Right cardiac atrium (tissue), 5 donors: ENCODE results near the gene EXOC1. TPM values are rescaled to one million over a fixed set of nuclear protein-coding genes. Genes with fewer than 3 reads are reported as not detected.
A peak's percentile ranks its signal among the peaks of the same experiment; 100 is the strongest.

Experiments used
- ATAC-seq, 2 donors: fragments of 200-7000 bp; cut with Tn5 transposase; one replicate each; pipeline versions ENCODE4 v1.8.0 to v1.9.1; 2020; ENCODE audit warnings: moderate library complexity in 2 of 2, mild to moderate bottlenecking in 1 of 2
- DNase-seq, 3 donors: peaks; one replicate each; pipeline ENCODE4 v3.0.0-alpha.2; 2020
- H3K27ac ChIP-seq: one replicate; pipeline ENCODE4 v1.5.1; 2013; ENCODE audit warnings: mild to moderate bottlenecking, low read length, control low read depth, moderate library complexity
- H3K27me3 ChIP-seq: one replicate; pipeline ENCODE4 v1.6.1; 2013; ENCODE audit not compliant: control insufficient read depth, insufficient read depth
- H3K4me1 ChIP-seq: one replicate; pipeline ENCODE4 v1.6.1; 2013; ENCODE audit warnings: low read length; ENCODE audit not compliant: control insufficient read depth, insufficient read depth
- H3K4me3 ChIP-seq: one replicate; pipeline ENCODE4 v1.5.1; 2013; ENCODE audit warnings: low read length, control low read depth
- H3K9me3 ChIP-seq: one replicate; pipeline ENCODE4 v1.6.1; 2013; ENCODE audit warnings: low read length; ENCODE audit not compliant: control insufficient read depth
- WGBS: extraction: QIAGEN DNeasy Blood & Tissue Kit; methylation state at CpG from one replicate; pipeline ENCODE4 v1.1.7; 2013; 5-methylcytosine and 5-hydroxymethylcytosine counted together
- intact Hi-C, 4 donors: fragments of 100-400 bp; cut with DNase I; formaldehyde crosslinking; loops; one replicate each; pipeline versions ENCODE4 v1.11.0 to v1.14.0; 2022 to 2023
- long read RNA-seq, 4 donors: library from polyadenylated mRNA; unstranded; transcript quantifications; one replicate each; pipeline ENCODE4 v2.0.0, GENCODE V29; 2020 to 2021
- polyA plus RNA-seq: library from polyadenylated mRNA; stranded (reverse); fragments of 200-250 nt; gene quantifications from one replicate; pipeline ENCODE4 v1.2.3, GENCODE V29; 2013
- total RNA-seq, 4 donors: library from RNA; stranded (reverse); fragmentation: NEBNext Ultra II Directional; extraction: Animal tissue kit (Norgen Biotek cat#: 25700); gene quantifications; one replicate each; pipeline ENCODE4 v1.2.1, GENCODE V29; 2021
- donor health status: healthy with polysubstance abuse.
- donor health status: DM: no; HTN: yes; CAD: no.
- donor health status: DM: no; HTN: no; CAD: no.
- donor health status: DM: no; HTN: yes; CAD: no; lungs with severe emphysema.
- donor health status: DM: yes; HTN: yes; CAD: no.

The EXOC1 gene, protein sequence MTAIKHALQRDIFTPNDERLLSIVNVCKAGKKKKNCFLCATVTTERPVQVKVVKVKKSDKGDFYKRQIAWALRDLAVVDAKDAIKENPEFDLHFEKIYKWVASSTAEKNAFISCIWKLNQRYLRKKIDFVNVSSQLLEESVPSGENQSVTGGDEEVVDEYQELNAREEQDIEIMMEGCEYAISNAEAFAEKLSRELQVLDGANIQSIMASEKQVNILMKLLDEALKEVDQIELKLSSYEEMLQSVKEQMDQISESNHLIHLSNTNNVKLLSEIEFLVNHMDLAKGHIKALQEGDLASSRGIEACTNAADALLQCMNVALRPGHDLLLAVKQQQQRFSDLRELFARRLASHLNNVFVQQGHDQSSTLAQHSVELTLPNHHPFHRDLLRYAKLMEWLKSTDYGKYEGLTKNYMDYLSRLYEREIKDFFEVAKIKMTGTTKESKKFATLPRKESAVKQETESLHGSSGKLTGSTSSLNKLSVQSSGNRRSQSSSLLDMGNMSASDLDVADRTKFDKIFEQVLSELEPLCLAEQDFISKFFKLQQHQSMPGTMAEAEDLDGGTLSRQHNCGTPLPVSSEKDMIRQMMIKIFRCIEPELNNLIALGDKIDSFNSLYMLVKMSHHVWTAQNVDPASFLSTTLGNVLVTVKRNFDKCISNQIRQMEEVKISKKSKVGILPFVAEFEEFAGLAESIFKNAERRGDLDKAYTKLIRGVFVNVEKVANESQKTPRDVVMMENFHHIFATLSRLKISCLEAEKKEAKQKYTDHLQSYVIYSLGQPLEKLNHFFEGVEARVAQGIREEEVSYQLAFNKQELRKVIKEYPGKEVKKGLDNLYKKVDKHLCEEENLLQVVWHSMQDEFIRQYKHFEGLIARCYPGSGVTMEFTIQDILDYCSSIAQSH
- total RNA-seq: 10 to 100 TPM; 20.9 to 26.2 (median 22.7) TPM
- polyA plus RNA-seq: 13.6 TPM
- long read RNA-seq, donor 1, transcript EXOC1-202 (18 exons, 3,248 nt): major isoform, 13 of 55 reads
- long read RNA-seq, donor 1, partial matches to known transcripts: 5 of 55 reads
- long read RNA-seq, donor 1, other reads (novel, unspliced or antisense): 36 of 55 reads
- long read RNA-seq, donor 2, partial matches to known transcripts: 1 of 14 reads
- long read RNA-seq, donor 2, other reads (novel, unspliced or antisense): 10 of 14 reads
- long read RNA-seq, donor 3, transcript EXOC1-202 (18 exons, 3,248 nt): major isoform, 6 of 84 reads
- long read RNA-seq, donor 3, partial matches to known transcripts: 42 of 84 reads
- long read RNA-seq, donor 3, other reads (novel, unspliced or antisense): 35 of 84 reads
- long read RNA-seq, donor 4, transcript EXOC1-202 (18 exons, 3,248 nt): major isoform, 6 of 31 reads
- long read RNA-seq, donor 4, partial matches to known transcripts: 3 of 31 reads
- long read RNA-seq, donor 4, other reads (novel, unspliced or antisense): 22 of 31 reads

DNA sequence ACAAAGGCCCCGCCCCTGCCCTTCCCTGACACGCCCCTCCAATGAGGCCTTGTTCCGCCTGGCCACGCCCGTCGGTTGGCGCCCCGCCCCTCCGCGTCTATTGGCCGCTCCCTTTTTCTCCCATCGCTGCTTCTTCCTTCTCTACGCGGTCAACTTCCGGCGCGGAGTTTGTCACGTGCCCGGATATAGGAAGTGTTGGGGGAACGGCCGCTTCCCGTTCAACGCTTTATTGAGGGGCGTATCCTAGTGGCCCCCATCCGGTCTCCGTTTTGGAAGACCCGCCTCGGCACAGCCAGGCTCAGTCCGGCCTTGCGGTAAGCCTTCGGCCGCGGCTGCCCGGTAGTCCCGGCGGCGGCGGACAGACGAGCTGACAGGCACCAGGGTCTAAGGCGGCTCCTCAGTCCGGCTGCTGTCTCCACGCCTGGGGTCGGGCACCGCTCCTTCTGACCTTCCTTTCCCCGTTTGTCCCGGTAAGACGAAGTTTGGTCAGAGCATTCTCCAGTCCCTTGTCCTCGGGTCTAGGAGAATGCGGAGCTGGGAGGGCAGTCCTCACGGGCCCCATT lies at the start of gene EXOC1:
TSS of gene EXOC1 (plus strand) at position 165 of the 563 bp plus-strand sequence. CDS start 4,676 bp downstream, outside the sequence.
- H3K27ac ChIP-seq: peak within 1 kb of the TSS; percentile 76
- no peaks in the 10 kb centered on the region for H3K27me3 ChIP-seq
- ATAC-seq: peak; percentile 99
- intact Hi-C loops: loop anchor here in 1 of 4 donors (5.0 kb wide), 1 partner anchor 506 kb away; the partner anchor contains the start of gene SRD5A3
- peak; percentile 99 to 100 (median 100) for DNase-seq
- under 1% methylated on average over 50 of the region's 50 CpGs for WGBS
- peak within 1 kb of the TSS; percentile 83 for H3K4me3 ChIP-seq
- no peaks in the 10 kb centered on the region for H3K4me1 ChIP-seq
- H3K9me3 ChIP-seq: no peaks in the 10 kb centered on the region

DNA sequence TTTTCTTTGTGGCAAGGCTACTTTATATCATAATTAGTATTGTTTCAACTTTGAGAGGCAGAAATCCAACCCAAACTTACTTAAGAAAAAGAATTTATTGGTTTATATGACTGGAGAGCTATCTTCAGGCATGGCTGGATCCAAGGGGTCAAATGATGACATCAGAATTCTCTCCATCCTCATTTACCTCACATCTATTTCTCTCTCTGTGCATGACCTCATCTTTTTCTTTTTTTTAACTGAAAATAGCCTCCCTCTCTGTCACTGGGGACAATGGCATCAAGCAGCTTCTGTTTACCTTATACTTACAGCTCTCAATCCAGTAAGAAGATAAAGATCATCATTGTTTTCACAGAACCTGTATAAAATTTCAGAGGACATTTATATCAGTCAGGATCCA lies 45.9 kb upstream of the EXOC1 start:
- Histone ChIP-seq H3K4me3 (no peak overlapping the region), H3K4me1 (no peaks in the 10 kb centered on the region), H3K27me3 (no peaks in the 10 kb centered on the region), H3K27ac (no peak overlapping the region), H3K9me3 (no peaks in the 10 kb centered on the region)
- intact Hi-C loops: no loop called here
- ATAC-seq: no peak
- no peak for DNase-seq

DNA sequence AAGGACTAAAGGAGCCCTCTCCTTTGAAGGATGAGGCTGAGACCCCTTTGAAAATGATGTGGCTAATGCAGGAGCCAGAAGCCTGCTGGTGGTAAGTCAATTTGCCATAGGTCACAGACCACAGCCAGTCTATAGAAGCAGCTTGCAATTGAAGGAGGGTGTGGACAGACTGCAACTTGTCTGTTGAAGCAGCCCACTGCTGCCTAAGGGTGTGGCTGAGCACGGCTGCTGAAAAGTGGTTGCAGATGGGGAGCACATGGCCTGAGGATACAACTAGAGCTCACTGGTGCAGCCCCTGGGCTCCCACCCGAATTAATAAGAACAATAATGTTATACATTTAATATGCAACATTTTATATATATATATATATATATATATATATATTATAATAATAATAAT lies 45.3 kb upstream of the EXOC1 start:
- Histone ChIP-seq H3K27me3 (no peaks in the 10 kb centered on the region), H3K4me3 (no peak overlapping the region), H3K4me1 (no peaks in the 10 kb centered on the region), H3K27ac (no peak overlapping the region), H3K9me3 (no peaks in the 10 kb centered on the region)
- no peak for DNase-seq
- no peak for ATAC-seq
- 51% methylated on average over 2 of the region's 2 CpGs for WGBS
- intact Hi-C loops: no loop called here

DNA sequence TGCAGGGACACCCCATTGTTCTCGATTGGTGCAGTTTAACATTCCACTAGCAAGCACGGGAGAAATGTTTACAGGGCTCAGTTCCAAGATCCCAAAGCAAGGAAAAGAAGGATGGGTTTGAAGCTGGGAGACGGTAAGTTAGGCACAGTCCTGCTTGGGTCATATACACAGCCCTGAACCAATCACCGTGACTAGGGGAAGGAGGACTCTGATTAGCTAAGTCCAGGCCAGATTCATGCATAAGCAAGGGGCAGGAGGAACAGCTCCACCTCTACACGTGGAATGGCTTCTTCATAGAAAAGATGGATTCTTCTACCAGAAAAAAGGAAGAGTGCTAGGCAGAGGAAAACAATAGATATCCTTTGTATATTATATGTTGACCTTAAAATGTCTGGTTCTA lies 44.8 kb upstream of the EXOC1 start:
- Histone ChIP-seq H3K27ac (no peak overlapping the region), H3K9me3 (no peaks in the 10 kb centered on the region), H3K4me1 (no peaks in the 10 kb centered on the region), H3K4me3 (no peak overlapping the region), H3K27me3 (no peaks in the 10 kb centered on the region)
- ATAC-seq (no peak), DNase-seq (no peak)
- 50% methylated on average over 5 of the region's 5 CpGs for WGBS
- intact Hi-C loops: no loop called here

DNA sequence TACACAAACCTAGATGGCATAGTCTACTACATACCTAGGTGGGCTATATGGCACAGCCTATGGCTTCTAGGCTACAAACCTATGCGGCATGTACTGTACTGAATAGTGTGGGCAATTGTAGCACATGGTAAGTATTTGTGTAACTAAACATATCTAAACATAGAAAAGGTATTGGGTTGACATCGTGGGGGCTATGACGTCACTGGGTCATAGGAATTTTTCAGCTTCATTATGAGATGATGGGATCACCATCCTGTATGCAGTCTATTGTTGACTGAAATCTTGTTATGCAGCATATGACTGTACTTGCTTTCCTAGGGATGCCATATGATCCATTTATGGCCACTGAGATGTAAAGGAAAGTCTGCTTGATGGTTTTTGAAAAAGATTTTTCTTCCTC lies 35.8 kb upstream of the EXOC1 start:
- intact Hi-C loops: no loop called here
- Histone ChIP-seq H3K4me3 (no peak overlapping the region), H3K4me1 (no peaks in the 10 kb centered on the region), H3K9me3 (no peaks in the 10 kb centered on the region), H3K27ac (no peak overlapping the region), H3K27me3 (no peaks in the 10 kb centered on the region)
- DNase-seq (no peak), ATAC-seq (no peak)
- 89% methylated on average over 3 of the region's 3 CpGs for WGBS

DNA sequence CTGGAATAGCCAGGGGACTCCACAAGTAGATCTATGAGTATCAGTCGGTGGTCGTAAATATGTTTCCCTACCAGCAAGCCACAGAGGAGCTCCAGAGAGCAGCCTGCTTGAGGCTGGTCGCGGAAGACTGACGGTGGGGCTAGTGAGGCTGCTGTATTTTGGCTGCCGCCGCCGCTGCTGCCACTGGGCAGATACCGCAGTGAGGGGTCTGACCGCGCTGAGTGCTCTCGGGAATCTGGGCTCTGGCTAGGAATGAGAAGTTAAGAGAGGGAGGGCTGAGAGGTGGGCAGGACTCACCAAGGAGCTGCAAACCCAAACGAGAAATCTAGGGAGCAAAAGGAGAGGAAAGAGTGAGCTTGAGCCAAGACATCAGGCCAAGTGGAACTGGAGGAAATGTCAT lies 33.8 kb upstream of the EXOC1 start, which contains the start of gene EXOC1L:
TSS of gene EXOC1L (plus strand) at position 157 of the 400 bp plus-strand sequence. CDS start at position 394, 237 bp downstream.
- WGBS: 6% methylated on average over 13 of the region's 13 CpGs
- ATAC-seq: peak; percentile 65
- Histone ChIP-seq H3K27me3 (no peaks in the 10 kb centered on the region), H3K9me3 (no peaks in the 10 kb centered on the region), H3K4me3 (peak within 1 kb of the TSS; percentile 66), H3K27ac (no peak within 1 kb of the TSS), H3K4me1 (no peaks in the 10 kb centered on the region)
- intact Hi-C loops: no loop called here
- peak; percentile 26 to 65 (median 35) for DNase-seq

DNA sequence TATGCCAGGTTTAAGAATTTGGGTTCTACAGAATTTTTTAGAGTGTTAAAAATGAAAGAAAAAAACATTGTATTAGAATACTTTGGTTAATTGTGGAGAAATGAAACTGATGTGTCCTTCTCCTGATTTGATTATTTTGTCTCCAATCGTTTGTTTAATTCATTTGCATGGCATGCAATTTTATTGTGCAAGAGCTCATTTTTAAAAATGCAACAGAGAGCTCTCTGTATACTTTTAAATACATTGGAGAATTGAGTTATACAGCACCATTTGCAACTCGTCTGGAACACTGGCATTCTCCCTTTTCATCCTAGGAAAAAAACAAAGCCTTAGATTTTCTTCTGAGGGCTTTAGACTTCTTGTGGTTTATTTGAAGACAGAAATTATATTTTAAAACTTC lies 33.2 kb upstream of the EXOC1 start:
- H3K9me3 ChIP-seq: no peaks in the 10 kb centered on the region
- DNase-seq (no peak), ATAC-seq (no peak)
- H3K27ac ChIP-seq: no peak overlapping the region
- intact Hi-C loops: no loop called here
- H3K4me1 ChIP-seq: no peaks in the 10 kb centered on the region
- 38% methylated on average over 2 of the region's 2 CpGs for WGBS
- no peak overlapping the region for H3K4me3 ChIP-seq
- H3K27me3 ChIP-seq: no peaks in the 10 kb centered on the region

DNA sequence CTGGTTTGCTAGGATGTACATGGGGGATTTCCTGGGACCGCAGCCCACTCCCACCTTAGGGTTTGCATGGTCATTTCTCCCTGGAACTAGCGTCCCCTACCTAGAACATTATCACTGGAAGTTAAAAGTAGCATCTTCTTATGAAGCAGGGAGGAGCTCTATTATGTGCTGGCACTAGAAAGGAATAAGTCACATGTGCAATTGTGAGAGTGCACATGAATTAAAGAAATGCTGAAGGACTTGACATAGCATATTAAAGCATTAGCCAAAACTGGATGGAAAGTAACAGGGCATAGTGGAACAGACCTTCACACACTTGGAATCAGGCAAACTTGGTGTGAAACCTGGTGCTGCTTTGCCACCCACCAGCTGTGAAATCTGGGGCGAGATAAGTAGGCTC lies 31.1 kb upstream of the EXOC1 start:
- Histone ChIP-seq H3K27ac (no peak overlapping the region), H3K27me3 (no peaks in the 10 kb centered on the region), H3K4me1 (no peaks in the 10 kb centered on the region), H3K4me3 (no peak overlapping the region), H3K9me3 (no peaks in the 10 kb centered on the region)
- DNase-seq (no peak), ATAC-seq (no peak)
- intact Hi-C loops: no loop called here
- 68% methylated on average over 3 of the region's 3 CpGs for WGBS

DNA sequence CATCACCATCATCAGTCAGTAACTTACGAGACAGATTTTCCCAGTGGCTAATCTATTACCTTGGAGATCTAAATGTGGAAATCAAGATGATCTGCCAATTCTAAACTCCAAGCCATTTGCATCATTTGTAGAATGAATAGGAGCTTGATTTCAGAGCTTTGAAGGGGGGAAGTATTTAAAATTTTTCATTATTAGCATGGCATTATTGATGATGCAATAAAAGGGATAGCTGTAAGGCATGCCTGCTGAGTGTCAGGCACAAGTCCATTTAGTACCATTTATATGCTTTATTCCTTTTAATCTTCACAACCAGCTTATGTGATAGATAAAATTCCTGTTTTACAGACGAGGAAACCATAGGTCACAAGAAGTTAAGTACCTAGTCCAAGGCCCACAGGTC lies 28.6 kb upstream of the EXOC1 start:
- no peaks in the 10 kb centered on the region for H3K4me1 ChIP-seq
- intact Hi-C loops: no loop called here
- H3K4me3 ChIP-seq: no peak overlapping the region
- no peaks in the 10 kb centered on the region for H3K9me3 ChIP-seq
- no peaks in the 10 kb centered on the region for H3K27me3 ChIP-seq
- 47% methylated on average over 2 of the region's 2 CpGs for WGBS
- ATAC-seq (no peak), DNase-seq (no peak)
- no peak overlapping the region for H3K27ac ChIP-seq

DNA sequence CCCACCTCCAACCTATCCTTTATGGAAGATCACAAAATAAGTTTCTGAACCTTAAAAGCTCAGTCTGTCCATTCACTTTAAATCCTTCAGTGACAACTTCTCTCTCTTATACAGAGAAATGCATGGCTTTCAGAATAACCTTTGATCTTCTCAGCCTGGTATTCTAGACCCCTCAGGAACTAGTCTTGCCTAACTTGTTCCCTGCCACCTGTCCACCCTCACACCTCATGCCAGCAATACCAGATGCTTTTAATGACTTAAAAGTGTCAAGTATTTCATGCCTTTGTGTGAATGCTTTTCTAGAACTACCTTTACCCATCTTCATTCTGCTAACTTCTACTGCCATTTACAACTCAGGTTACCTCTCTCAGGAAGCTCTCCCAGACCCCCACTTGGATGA lies 26.5 kb upstream of the EXOC1 start:
- no peak overlapping the region for H3K4me3 ChIP-seq
- intact Hi-C loops: no loop called here

More for the DNA sequence above, 26.5 kb upstream of the EXOC1 start:
- H3K9me3 ChIP-seq: no peaks in the 10 kb centered on the region
- ATAC-seq (no peak), DNase-seq (no peak)
- H3K4me1 ChIP-seq: no peaks in the 10 kb centered on the region
- no peaks in the 10 kb centered on the region for H3K27me3 ChIP-seq
- no peak overlapping the region for H3K27ac ChIP-seq
